ENCODE data around the gene COX6A2.

DNA sequence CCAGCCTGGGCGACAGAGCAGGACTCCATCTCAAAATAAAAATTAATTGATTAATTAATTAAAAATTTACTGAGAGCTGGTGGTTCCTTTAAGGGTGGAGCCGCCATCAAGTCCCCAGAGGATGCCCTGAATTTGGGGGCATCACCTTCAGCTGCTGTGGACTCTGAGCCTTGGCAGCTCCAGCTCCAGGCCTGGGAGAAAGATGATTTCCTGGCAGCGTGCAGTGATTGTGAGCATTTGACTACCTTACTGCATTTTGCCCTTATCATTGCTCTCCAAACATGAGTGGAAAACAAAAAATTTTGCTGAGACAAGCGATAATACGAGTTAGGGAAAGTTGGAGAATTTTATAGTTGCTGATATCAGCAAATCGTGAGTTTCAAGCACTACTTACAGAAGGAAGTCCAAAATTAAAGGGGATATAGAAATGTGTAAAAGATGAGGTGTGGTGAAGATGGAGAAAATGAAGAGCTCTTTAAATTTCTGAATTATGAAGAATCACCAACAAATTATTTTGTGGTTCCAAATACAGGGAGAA, 37.6 kb downstream of the COX6A2 start:
- no peak for TF ChIP-seq ZFX (IDR thresholded peaks at IDR 0.05)
- TF ChIP-seq, protein P1, sequence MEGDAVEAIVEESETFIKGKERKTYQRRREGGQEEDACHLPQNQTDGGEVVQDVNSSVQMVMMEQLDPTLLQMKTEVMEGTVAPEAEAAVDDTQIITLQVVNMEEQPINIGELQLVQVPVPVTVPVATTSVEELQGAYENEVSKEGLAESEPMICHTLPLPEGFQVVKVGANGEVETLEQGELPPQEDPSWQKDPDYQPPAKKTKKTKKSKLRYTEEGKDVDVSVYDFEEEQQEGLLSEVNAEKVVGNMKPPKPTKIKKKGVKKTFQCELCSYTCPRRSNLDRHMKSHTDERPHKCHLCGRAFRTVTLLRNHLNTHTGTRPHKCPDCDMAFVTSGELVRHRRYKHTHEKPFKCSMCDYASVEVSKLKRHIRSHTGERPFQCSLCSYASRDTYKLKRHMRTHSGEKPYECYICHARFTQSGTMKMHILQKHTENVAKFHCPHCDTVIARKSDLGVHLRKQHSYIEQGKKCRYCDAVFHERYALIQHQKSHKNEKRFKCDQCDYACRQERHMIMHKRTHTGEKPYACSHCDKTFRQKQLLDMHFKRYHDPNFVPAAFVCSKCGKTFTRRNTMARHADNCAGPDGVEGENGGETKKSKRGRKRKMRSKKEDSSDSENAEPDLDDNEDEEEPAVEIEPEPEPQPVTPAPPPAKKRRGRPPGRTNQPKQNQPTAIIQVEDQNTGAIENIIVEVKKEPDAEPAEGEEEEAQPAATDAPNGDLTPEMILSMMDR (conservative IDR thresholded peaks at IDR 0.05): no peak
